Testis (tissue), 2 donors: Measurements from ENCODE around the gene COPB2.

Experiments
- CTCF ChIP-seq, 3 experiments: fragments of 450-650 bp in 2 of 3; fragments of 200-600 bp in 1 of 3; sonication (generic) in 1 of 3; IDR thresholded peaks; one replicate each; pipeline ENCODE4 v1.5.1; 2016 to 2019; ENCODE audit warnings: antibody characterized with exemption in 3 of 3, mild to moderate bottlenecking in 2 of 3, moderate library complexity in 1 of 3
- POLR2A ChIP-seq: fragments of 450-650 bp; IDR thresholded peaks from one replicate; pipeline ENCODE4 v1.6.1; 2017; ENCODE audit warnings: antibody characterized with exemption, mild to moderate bottlenecking, moderate library complexity

- TF ChIP-seq CTCF (IDR thresholded peaks at IDR 0.05) (no peak), POLR2A (no peak)
Measured at GRCh38 chr3:139374099-139374498, 15.3 kb downstream of the COPB2 start.
